GM12892 (cell line): ENCODE data around the gene PKM.

Source experiments
- DNase-seq: peaks from one replicate; pipeline ENCODE4 v3.0.0; 2011; ENCODE audit not compliant: insufficient read length
- FAIRE-seq: peaks from 2 replicates; lab custom pipeline; 2011; peaks lifted over from hg19 to GRCh38; lab: Jason Lieb, UNC
- POLR2A ChIP-seq: IDR thresholded peaks from 2 replicates; pipeline ENCODE4 v1.6.1; 2011; ENCODE audit warnings: low read depth, low read length, control low read depth
- POLR2AphosphoS5 ChIP-seq: IDR thresholded peaks from 2 replicates; pipeline ENCODE4 v1.6.1; 2011; ENCODE audit warnings: low read depth, low read length, control low read depth
- TAF1 ChIP-seq: IDR thresholded peaks from 2 replicates; pipeline ENCODE4 v1.6.1; 2011; ENCODE audit warnings: low read depth, mild to moderate bottlenecking, control low read depth, low read length, borderline replicate concordance

The PKM gene

DNA sequence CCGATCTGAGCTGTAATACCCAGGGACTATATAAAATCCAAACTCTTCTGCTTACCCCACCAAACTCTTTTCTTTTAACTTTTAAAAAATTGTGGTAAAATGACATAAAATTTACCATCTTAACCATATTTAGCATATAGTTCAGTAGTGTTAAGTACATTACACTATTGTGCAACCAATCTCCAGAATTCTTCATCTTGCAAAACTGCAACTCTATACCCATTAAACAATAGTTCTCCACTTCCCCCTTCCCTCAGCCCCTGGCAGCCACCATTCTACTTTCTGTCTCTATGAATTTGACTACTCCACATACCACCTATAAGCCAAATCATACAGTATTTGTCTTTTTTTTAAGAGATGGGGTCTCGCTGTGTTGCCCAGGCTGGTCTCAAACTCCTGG lies 74.1 kb downstream of the PKM start:
- no peak for DNase-seq
- TF ChIP-seq POLR2AphosphoS5 (no peak), TAF1 (no peak), POLR2A (no peak)
- FAIRE-seq = no peak

DNA sequence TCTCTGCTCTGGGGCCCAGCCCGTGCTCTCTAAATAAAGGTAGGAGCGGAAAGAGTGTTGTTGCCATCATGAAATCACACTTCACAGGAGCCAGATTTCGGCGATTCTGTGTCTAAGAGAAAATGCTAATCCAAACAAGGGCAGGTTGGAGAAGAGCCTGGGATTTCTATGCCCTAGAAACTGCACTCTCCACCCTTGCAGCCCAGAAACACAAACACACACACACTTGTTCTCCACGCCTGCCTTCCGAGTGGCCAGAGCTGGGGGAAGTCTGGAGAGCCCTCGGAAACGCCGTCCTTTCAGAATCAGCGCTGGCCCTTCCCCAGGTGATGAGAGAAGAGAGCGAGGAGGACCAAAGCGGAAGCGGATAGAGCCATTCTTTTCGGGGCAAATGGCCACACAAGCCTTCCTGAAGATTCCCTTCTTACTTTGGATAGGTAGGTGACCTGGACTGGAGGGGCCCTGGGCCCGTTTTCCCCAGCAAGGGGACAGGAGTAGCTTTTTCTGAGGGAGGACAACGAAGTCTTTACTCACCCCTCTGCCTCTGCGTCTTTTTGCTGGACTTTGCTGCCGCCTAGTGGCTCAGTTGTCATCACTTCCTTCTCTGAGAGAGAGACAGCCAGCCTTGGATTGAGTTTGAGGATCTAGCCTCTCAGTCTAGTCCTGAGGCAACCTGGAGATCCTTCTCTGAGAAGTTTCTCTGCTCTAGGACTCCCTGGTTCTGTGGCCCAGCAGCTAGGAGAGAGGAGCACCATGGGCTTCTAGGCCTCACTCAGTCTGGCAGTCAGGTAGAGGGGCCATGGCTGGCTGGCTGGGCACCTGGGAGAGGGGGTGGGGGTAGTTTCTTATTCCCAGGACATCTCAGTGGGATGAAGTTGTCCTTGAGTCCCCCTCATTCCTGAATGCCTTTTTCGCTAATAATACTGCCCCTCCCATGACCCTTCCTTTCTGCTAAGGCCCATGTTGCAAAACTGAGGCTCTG lies 75.1 kb downstream of the PKM start:
- DNase-seq (peak; percentile 57), FAIRE-seq (peak; percentile 94)
- TF ChIP-seq TAF1 (no peak), POLR2A (no peak), POLR2AphosphoS5 (no peak)

DNA sequence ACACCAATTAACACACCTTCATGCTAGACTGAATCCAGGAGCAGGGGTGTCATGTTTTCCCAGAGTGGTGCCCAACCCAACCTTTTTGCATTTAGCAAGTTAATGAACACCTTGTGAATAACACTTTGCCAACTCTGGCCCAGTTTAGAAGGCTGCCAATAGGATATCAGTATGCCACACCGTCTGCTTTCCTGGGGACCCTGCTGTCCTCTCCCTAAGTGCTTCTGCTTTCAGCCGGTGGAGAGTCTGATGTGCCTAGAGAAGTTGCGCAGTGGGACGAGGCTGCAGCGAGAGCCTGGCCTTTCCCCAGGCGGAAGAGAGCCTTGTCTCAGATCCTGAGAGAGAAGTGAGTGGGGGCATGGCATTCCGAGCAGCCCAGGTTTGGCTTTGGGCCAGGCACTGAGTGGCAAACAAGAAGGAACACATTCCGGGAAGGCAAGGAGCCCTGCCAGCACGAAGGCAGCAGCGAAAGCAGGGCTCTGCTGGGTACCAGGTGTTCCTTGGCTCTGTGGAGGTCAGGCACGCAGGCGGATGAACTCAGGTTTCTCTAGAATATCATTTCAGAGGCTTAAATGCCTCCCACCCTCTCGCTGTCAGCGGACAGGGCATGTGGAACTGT lies 75.9 kb downstream of the PKM start:
- no peak for DNase-seq
- FAIRE-seq = no peak
- no peak for TF ChIP-seq POLR2A
- no peak for TF ChIP-seq TAF1
- no peak for TF ChIP-seq POLR2AphosphoS5

DNA sequence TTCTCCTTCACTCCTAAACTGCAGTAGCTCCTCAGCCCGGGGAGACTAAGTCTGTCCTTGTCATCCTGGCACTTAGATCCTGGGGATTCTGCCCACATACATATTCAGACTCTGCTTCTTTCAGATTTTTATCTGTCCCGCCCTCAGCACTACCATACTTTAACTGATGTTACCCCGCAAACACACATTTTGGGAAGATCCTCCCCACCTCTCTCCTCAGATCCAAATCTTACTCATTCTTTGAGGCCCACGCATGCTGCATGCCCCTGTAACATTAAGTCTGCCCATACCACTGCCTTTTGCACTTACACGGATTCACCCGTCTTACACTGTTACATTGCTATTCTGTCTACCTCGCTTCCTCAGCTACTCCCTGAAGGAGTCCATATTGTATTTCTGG lies 76.7 kb downstream of the PKM start:
- TF ChIP-seq POLR2A (no peak), POLR2AphosphoS5 (no peak), TAF1 (no peak)
- FAIRE-seq (no peak), DNase-seq (no peak)

DNA sequence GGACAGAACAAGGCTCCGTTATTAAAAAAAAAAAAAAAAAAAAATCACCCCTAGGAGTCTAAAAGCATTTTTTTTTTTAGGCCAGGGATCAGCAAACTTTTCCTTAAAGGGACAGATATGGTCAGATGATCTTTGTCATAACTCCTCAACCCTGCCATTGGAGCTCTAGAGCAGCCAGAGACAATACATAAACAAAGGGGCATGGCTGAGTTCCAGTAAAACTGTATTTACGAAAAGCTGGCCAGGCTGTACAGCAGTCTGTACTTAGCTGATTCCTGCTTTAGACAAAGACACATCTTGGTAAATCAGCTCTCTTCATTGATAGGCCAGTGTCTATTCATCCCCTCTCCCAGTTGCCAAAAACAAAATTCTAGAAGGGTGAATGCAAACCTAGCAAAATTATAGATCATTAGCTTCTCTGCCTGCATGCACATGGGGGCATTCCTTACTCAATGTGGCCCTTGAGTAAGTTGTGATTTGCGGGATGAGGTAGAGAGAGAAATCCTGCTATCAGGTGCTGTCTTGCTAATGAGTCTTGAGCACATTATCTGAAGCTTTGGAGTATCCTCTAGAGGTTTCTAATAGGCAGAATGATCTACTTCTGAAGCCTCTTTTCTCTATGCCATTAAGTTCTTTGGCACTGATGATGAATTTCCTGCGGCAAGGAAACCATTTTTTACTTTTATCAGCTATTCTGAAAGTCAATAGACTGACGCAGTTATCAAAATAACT lies 77.6 kb downstream of the PKM start:
- TF ChIP-seq POLR2AphosphoS5 (no peak), POLR2A (no peak)
- FAIRE-seq (no peak), DNase-seq (no peak)
